Natural killer cell (primary cell): ENCODE results near the gene DIAPH1. TPM values are rescaled to one million over a fixed set of nuclear protein-coding genes. Genes with fewer than 3 reads are reported as not detected.

ENCODE experiments used
- ATAC-seq, 3 donors: fragments of 150-1000 bp in 2 of 3; fragments of 200-7000 bp in 1 of 3; cut with Tn5 transposase; 1 replicate in 1 of 3; 2 replicates in 2 of 3; pipeline ENCODE4 v1.10.0; 2021; ENCODE audit warnings: mild to moderate bottlenecking in 2 of 3, moderate library complexity in 2 of 3
- DNase-seq, 2 donors: peaks; one replicate each; pipeline versions ENCODE4 v3.0.0 to v3.0.0-alpha.2; 2013 to 2021; ENCODE audit warnings: mixed read lengths in 1 of 2
- H3K27ac ChIP-seq: one replicate; pipeline ENCODE4 v1.5.1; 2013; ENCODE audit warnings: mild to moderate bottlenecking, low read length
- H3K27me3 ChIP-seq: one replicate; pipeline ENCODE4 v1.6.1; 2013; ENCODE audit warnings: low read length; ENCODE audit not compliant: control insufficient read depth, insufficient read depth
- H3K36me3 ChIP-seq: one replicate; pipeline ENCODE4 v1.6.1; 2013; ENCODE audit warnings: low read length; ENCODE audit not compliant: control insufficient read depth, insufficient read depth
- H3K4me1 ChIP-seq: one replicate; pipeline ENCODE4 v1.6.1; 2013; ENCODE audit warnings: low read length; ENCODE audit not compliant: control insufficient read depth, insufficient read depth
- H3K4me3 ChIP-seq: one replicate; pipeline ENCODE4 v1.5.1; 2013; ENCODE audit warnings: low read length
- H3K9me3 ChIP-seq: one replicate; pipeline ENCODE4 v1.6.1; 2013; ENCODE audit warnings: low read length; ENCODE audit not compliant: control insufficient read depth, insufficient read depth
- H3K27ac Mint-ChIP-seq, 2 donors: one replicate each; pipeline ENCODE4 v1.8.0; 2022; ENCODE audit warnings: mild to moderate bottlenecking in 2 of 2, mixed read lengths in 2 of 2, moderate library complexity in 1 of 2
- H3K27me3 Mint-ChIP-seq, 2 donors: one replicate each; pipeline ENCODE4 v1.8.0; 2022; ENCODE audit warnings: low read depth in 2 of 2, mixed read lengths in 2 of 2
- H3K36me3 Mint-ChIP-seq: one replicate; pipeline ENCODE4 v1.8.0; 2022; ENCODE audit warnings: mixed read lengths
- H3K4me1 Mint-ChIP-seq, 2 donors: one replicate each; pipeline ENCODE4 v1.8.0; 2022; ENCODE audit warnings: mixed read lengths in 2 of 2
- H3K4me3 Mint-ChIP-seq: one replicate; pipeline ENCODE4 v1.8.0; 2022; ENCODE audit warnings: mild to moderate bottlenecking, moderate library complexity, mixed read lengths
- H3K9me3 Mint-ChIP-seq, 2 donors: one replicate each; pipeline ENCODE4 v1.8.0; 2022; ENCODE audit warnings: mixed read lengths in 2 of 2
- WGBS: methylation state at CpG from one replicate; pipeline ENCODE4 v1.1.7; 2013; ENCODE audit warnings: missing lambda C conversion rate; ENCODE audit not compliant: insufficient coverage; 5-methylcytosine and 5-hydroxymethylcytosine counted together
- intact Hi-C: fragments of 100-400 bp; cut with micrococcal nuclease; formaldehyde crosslinking; loops from one replicate; pipeline ENCODE4 v1.14.2; 2022
- total RNA-seq, 4 donors: library from RNA; stranded (reverse); fragments of 120-200 nt in 1 of 4; gene quantifications; one replicate each; pipeline versions ENCODE4 v1.2.3 to v1.2.4, GENCODE V29; 2013 to 2022
- TF ChIP-seq, protein P1 (sequence below): fragments of 200-600 bp; IDR thresholded peaks from one replicate; pipeline ENCODE4 v1.8.0; 2022; ENCODE audit warnings: antibody characterized with exemption

DIAPH1 gene
- total RNA-seq, 3 donors from 2014 or later (not counting 1 experiment from before 2014, with no cell fraction given) = 410 to 456 (median 419) TPM

DNA sequence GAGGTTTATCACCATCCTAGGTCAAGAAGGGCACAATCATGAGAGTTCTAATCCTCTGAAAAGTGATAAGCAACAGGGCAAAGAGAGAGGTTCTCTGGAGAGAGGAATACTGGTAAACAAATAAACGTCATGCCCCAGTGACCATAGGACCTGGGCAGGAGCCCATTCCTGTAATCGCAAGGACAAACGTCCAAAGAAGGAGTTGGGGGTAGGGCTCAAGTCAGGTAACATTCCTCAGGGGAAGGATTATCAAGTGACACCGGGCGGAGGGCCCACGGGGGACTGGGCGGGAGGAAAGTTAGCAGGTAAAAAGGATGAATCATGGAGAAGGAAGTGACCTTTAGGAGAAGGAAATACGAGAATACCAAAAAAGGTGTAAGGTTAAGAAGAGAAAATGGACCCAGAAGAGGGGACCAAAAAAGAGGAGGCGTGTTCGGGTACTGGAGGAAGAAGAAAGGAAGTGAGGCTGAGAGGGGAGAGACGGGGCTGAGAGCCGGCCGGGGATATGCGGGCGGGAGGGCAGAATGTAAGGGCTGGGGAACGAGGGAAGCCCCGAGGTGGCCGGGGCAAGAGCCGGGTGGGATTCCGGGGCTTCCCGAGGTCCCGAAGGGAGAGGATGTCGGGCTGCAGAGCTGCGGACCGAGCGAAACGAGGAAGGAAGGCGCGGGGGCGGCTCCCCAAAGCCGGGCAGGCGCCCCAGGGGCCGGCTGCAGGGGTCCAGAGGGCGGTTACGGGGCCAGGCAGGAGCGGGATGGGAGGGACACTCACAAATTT lies 583 bp downstream of the DIAPH1 start:
- Mint-ChIP-seq H3K27me3 (no peaks in the 10 kb centered on the region), H3K36me3 (peaks cover 19% of the 10 kb centered on the region), H3K27ac (peak overlapping the region; percentile 93 to 96), H3K4me1 (peaks cover 45 to 46% of the 10 kb centered on the region in 2 donors), H3K9me3 (no peaks in the 10 kb centered on the region), H3K4me3 (peak overlapping the region; percentile 100)
- ATAC-seq = peak; percentile 22 to 54 (median 26)
- WGBS = under 1% methylated on average over 36 of the region's 36 CpGs
- Histone ChIP-seq H3K36me3 (peaks cover 23% of the 10 kb centered on the region), H3K4me3 (peak overlapping the region; percentile 98), H3K27ac (peak overlapping the region; percentile 95), H3K9me3 (no peaks in the 10 kb centered on the region), H3K4me1 (peaks cover 26% of the 10 kb centered on the region), H3K27me3 (no peaks in the 10 kb centered on the region)
- peak; percentile 26 to 72 for DNase-seq
- TF ChIP-seq, protein P1, sequence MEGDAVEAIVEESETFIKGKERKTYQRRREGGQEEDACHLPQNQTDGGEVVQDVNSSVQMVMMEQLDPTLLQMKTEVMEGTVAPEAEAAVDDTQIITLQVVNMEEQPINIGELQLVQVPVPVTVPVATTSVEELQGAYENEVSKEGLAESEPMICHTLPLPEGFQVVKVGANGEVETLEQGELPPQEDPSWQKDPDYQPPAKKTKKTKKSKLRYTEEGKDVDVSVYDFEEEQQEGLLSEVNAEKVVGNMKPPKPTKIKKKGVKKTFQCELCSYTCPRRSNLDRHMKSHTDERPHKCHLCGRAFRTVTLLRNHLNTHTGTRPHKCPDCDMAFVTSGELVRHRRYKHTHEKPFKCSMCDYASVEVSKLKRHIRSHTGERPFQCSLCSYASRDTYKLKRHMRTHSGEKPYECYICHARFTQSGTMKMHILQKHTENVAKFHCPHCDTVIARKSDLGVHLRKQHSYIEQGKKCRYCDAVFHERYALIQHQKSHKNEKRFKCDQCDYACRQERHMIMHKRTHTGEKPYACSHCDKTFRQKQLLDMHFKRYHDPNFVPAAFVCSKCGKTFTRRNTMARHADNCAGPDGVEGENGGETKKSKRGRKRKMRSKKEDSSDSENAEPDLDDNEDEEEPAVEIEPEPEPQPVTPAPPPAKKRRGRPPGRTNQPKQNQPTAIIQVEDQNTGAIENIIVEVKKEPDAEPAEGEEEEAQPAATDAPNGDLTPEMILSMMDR = no peak
- intact Hi-C loops = loop anchor here (2.0 kb wide), 1 partner anchor 19 kb away; the partner anchor contains the start of genes HDAC3 and RELL2

DNA sequence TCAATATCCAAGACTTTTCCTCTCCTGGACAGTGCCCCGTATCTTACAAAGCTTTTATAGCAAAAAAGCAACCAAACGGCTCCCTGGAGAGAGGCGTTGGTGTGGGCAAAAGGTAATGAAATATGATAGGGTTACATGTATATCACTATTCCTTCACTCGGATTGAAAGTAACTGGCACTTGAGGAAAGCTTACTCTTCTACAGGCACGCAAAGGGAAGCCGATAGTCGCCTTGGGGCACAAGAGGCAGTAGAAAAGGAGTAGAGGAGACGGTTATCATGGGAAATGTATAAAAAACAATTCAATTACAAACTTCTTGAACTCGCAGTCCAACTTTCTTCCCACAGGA lies 1.1 kb downstream of the DIAPH1 start:
- Histone ChIP-seq H3K27me3 (no peaks in the 10 kb centered on the region), H3K27ac (peak overlapping the region; percentile 95), H3K9me3 (no peaks in the 10 kb centered on the region), H3K4me3 (peak overlapping the region; percentile 98), H3K4me1 (peaks cover 22% of the 10 kb centered on the region), H3K36me3 (peaks cover 23% of the 10 kb centered on the region)
- WGBS = 0% methylated on average over 1 of the region's 9 CpGs
- Mint-ChIP-seq H3K4me1 (peaks cover 50 to 52% of the 10 kb centered on the region in 2 donors), H3K27me3 (no peaks in the 10 kb centered on the region), H3K4me3 (peak overlapping the region; percentile 100), H3K36me3 (peaks cover 17% of the 10 kb centered on the region), H3K9me3 (no peaks in the 10 kb centered on the region), H3K27ac (peak overlapping the region; percentile 93 to 96)
- intact Hi-C loops = loop anchor here (2.0 kb wide), 1 partner anchor 19 kb away; the partner anchor contains the start of genes HDAC3 and RELL2
- peak in 1 of 2 donors; percentile 43 for DNase-seq
- TF ChIP-seq, protein P1 = no peak
- no peak for ATAC-seq

DNA sequence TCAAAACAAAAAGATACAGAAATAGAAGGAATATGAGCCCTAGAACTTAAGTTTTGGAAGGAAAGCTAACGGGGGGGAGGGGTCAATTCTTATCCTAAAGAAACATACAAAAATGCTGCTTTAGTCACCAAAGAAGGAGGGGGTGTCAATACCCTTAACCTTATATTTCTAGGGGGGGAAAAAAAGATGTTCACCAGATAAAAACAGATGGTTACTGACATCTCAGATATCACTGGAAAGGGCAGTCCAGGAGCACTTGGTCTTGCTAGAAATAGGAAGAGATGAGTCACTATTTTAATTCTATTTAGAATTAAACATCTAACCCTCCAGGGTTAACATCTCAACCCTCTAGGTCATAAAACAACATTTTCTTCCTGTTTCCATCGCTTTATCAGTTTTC lies 1.7 kb downstream of the DIAPH1 start:
- Mint-ChIP-seq H3K9me3 (no peaks in the 10 kb centered on the region), H3K4me1 (peaks cover 56 to 57% of the 10 kb centered on the region in 2 donors), H3K36me3 (peaks cover 17% of the 10 kb centered on the region), H3K27me3 (no peaks in the 10 kb centered on the region), H3K27ac (peak overlapping the region; percentile 93 to 96), H3K4me3 (peak overlapping the region; percentile 100)
- WGBS = no CpG with 5 or more reads among the region's 2 CpGs
- peaks cover 22% of the 10 kb centered on the region for H3K4me1 ChIP-seq
- peaks cover 21% of the 10 kb centered on the region for H3K36me3 ChIP-seq
- no peaks in the 10 kb centered on the region for H3K9me3 ChIP-seq
- TF ChIP-seq, protein P1 = no peak
- intact Hi-C loops = no loop called here
- H3K27ac ChIP-seq = peak overlapping the region; percentile 95
- no peaks in the 10 kb centered on the region for H3K27me3 ChIP-seq
- DNase-seq (no peak), ATAC-seq (no peak)
- H3K4me3 ChIP-seq = peak overlapping the region; percentile 98
